ENCODE measurements around the gene ITGB5.
A peak's percentile ranks its signal among the peaks of the same experiment; 100 is the strongest.

Gene ITGB5

GRCh38 chr3:124888482-124889441 is 1.6 kb upstream of the ITGB5 start:
- ATAC-seq = no peak
- no peak for TF ChIP-seq ESRRG (CRISPR knock-in tag; IDR thresholded peaks at IDR 0.05)
- no peak for TF ChIP-seq RARB (CRISPR knock-in tag; IDR thresholded peaks at IDR 0.05)
- no peak for TF ChIP-seq PATZ1 (CRISPR knock-in tag; IDR thresholded peaks at IDR 0.05; ENCODE audit: borderline replicate concordance)
- no peak for TF ChIP-seq ISL1 (CRISPR knock-in tag; IDR thresholded peaks at IDR 0.05)
- TF ChIP-seq ZFP3 (CRISPR knock-in tag; IDR thresholded peaks at IDR 0.05) = no peak
- no peak for TF ChIP-seq ZNF70 (CRISPR knock-in tag; IDR thresholded peaks at IDR 0.05)
- no peak for TF ChIP-seq BACH2 (CRISPR knock-in tag; IDR thresholded peaks at IDR 0.05; ENCODE audit: borderline replicate concordance)
- TF ChIP-seq OSR1 (CRISPR knock-in tag; IDR thresholded peaks at IDR 0.05) = no peak
- no peak for TF ChIP-seq ZNF565 (CRISPR knock-in tag; conservative IDR thresholded peaks at IDR 0.05; ENCODE audit: low read depth)
- TF ChIP-seq POU6F1 (CRISPR knock-in tag; IDR thresholded peaks at IDR 0.05; ENCODE audit: borderline replicate concordance, low read depth) = no peak
- TF ChIP-seq TOX (CRISPR knock-in tag; IDR thresholded peaks at IDR 0.05; ENCODE audit: borderline replicate concordance) = no peak
- TF ChIP-seq SNAI2 (CRISPR knock-in tag; IDR thresholded peaks at IDR 0.05) = no peak
- TF ChIP-seq ZNF8 (CRISPR knock-in tag; IDR thresholded peaks at IDR 0.05) = no peak

- no peak for ATAC-seq
- TF ChIP-seq ZNF8 (CRISPR knock-in tag; IDR thresholded peaks at IDR 0.05) = no peak
- no peak for TF ChIP-seq POU6F1 (CRISPR knock-in tag; IDR thresholded peaks at IDR 0.05; ENCODE audit: borderline replicate concordance, low read depth)
- no peak for TF ChIP-seq CREB5 (CRISPR knock-in tag; IDR thresholded peaks at IDR 0.05; ENCODE audit: low read depth)
Observed at GRCh38 chr3:124887932-124888298, 750 bp upstream of the ITGB5 start.

DNA sequence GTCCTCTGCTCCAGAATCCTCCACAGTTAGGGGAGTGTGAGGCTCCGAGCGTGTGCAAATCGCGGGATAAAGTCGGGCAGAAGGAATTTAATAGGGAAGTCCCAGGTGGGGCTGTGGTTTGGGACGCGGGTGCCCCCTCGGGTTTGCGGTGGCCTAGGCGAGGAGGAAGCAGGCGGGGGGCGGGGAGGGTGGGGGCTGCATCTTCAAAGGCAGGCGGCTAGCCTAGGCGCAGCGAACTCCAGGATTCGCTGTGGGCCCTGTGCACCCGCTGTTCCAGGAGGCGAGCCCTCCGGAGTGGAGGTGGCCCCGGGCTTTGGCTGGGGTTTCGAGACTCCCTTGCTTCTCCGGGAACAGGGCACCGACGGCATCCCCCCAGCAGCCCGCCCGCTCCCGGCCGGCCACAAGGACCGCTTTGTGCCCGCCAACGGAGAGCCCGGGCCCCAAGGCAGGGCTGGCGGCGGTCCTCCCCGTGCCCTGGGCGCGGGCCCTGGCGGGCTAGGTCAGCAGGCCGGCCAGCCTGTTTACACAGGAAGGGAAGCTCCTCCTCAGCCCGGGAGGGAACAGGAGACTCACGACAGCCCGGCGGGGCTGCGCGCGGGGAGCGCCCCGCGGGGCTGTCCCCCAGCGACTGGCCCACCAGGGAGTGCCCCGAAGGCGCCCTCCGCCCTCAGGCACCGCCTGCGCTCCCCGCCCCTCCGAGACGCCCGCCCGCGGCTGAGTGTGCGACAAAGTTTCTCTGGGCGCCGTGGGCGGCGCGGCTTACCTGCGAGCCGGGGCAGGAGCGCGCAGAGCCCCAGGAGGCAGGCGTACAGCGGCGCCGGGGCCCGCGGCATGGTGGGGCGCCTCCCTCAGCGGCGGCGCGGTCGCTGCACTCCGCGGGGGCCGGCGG is 753 bp downstream of the ITGB5 start:
- peak; percentile 60 for ATAC-seq
- TF ChIP-seq ZNF565 (CRISPR knock-in tag; conservative IDR thresholded peaks at IDR 0.05; ENCODE audit: low read depth) (no peak), RARB (CRISPR knock-in tag; IDR thresholded peaks at IDR 0.05) (no peak), POU6F1 (CRISPR knock-in tag; IDR thresholded peaks at IDR 0.05; ENCODE audit: borderline replicate concordance, low read depth) (no peak), TCF4 (CRISPR knock-in tag; IDR thresholded peaks at IDR 0.05; ENCODE audit: borderline replicate concordance) (no peak), TSHZ2 (CRISPR knock-in tag; IDR thresholded peaks at IDR 0.05) (no peak), SNAI2 (CRISPR knock-in tag; IDR thresholded peaks at IDR 0.05) (no peak), ARNTL (CRISPR knock-in tag; IDR thresholded peaks at IDR 0.05; ENCODE audit: borderline replicate concordance, low read depth) (no peak), PPARA (CRISPR knock-in tag; IDR thresholded peaks at IDR 0.05; ENCODE audit: borderline replicate concordance) (no peak), ZFP30 (CRISPR knock-in tag; IDR thresholded peaks at IDR 0.05) (no peak), ISL1 (CRISPR knock-in tag; IDR thresholded peaks at IDR 0.05) (no peak), PATZ1 (CRISPR knock-in tag; IDR thresholded peaks at IDR 0.05; ENCODE audit: borderline replicate concordance) (no peak), CSDC2 (CRISPR knock-in tag; IDR thresholded peaks at IDR 0.05) (no peak), ZFP3 (CRISPR knock-in tag; IDR thresholded peaks at IDR 0.05) (no peak), ZC3H10 (CRISPR knock-in tag; IDR thresholded peaks at IDR 0.05) (no peak), OSR1 (CRISPR knock-in tag; IDR thresholded peaks at IDR 0.05) (no peak), ZNF8 (CRISPR knock-in tag; IDR thresholded peaks at IDR 0.05) (no peak), ESRRG (CRISPR knock-in tag; IDR thresholded peaks at IDR 0.05) (no peak)

Measured in SK-N-SH treated with all-trans-retinoic acid at 6 μM for 48 hours (cell line).